Dermis microvascular lymphatic vessel endothelial cell (primary cell): ENCODE measurements around the gene TMEM176B. TPM values are rescaled to one million over a fixed set of nuclear protein-coding genes. Genes with fewer than 3 reads are reported as not detected.
"Not testable (repeated sequence)": the region's sequence is repeated elsewhere in the genome, so short reads cannot be mapped to it uniquely, and the experiment has no call there.

ENCODE experiments used
- DNase-seq, 2 donors: peaks; one replicate each; pipeline versions ENCODE4 v3.0.0 to v3.0.0-alpha.2; 2010; ENCODE audit warnings: low read depth in 2 of 2
- total RNA-seq: library from RNA; depleted of rRNA; stranded (reverse); fragments of >200 nt; gene quantifications from 2 replicates; pipeline ENCODE4 v1.2.1, GENCODE V29; 2014

Gene TMEM176B
- total RNA-seq, 1 donor from 2014 or later: not detected

DNA sequence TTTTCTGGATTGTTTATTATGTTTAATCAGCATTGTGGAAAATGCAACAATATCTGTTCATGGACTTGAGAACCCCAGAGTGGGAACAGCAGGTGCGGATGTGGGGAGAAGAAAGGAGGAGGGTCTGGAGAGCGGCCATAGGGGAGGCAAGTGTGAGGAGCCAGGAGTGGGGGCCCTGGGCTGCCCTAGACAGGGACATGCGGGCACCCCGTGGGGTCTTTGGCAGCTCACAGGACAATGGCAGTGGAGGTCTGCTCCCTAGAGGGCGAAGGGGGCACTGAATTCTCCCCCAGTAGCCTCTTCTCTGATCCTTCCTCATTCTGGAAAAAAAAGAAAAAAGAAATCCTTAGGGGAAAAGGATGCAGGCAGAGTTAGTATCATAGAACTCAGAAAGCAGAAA is 8.9 kb downstream of the TMEM176B start:
- DNase-seq: no peak

DNA sequence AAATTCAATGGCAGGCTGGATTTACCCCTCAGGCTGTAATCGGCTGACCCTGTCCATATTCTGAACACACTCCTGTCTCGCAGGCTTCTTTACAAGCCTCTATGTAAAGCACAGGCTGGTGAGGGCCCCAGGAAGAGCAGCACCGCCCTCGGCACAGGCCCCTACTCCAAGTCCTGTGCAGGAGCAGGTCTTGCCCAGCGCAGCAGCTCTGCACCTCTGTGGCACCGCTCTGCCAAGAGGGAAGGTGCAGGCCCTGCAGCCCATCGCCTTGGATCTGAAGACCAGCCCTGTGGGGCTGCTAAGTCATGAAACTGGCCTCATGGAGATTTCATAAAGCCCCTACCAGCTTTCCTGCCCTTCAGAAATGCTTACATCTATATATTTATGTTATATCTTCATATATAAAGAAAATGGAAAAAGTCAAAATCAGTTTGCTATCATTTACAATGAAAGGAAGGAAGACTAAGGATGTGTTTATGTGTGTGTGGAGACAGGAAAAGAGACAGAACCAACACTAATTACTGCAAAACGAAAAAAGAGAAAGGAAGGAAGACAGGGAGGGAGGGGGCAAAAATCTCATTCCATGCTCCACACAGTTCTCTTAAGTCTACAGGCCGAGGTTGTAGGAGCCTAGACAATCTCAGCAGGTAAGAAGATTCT is 9.6 kb downstream of the TMEM176B start:
- no peak for DNase-seq

DNA sequence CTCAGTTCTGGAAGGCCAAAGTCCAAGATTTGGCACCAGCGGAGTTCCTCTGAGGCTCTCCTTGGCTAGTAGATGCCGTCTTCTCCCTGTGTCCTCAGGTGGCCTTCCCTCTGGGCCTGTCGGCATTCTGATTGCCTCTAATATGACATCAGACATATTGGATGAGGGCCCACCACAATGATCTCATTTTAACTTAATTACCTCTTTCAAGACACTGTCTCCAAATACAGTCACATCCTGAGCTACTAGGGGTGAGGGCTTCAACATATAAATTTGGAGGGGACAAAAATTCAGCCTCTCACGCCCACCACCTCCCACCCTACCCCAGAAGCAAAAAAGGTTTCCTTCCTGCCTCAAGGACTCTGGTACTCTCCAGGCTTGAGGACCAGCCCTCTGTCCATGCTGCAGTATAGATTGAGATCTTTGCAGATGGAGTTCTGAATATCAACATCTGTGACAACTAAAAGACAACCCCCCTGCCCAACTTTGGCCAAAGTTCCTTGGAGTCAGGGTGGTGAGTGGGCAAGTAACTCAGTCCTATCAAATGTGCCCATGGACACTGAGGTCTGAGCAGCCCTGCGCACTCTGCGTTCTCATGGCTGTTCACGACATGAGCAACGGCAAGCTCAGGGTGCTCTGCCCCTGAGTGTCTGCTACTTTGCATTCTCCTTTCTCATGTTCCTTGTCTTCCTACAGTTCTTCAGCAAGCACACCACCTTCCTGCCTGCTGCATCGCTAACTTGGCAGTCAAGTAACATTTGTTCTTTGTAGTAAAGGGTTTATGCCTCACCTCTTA is 11.5 kb downstream of the TMEM176B start:
- DNase-seq: no peak

DNA sequence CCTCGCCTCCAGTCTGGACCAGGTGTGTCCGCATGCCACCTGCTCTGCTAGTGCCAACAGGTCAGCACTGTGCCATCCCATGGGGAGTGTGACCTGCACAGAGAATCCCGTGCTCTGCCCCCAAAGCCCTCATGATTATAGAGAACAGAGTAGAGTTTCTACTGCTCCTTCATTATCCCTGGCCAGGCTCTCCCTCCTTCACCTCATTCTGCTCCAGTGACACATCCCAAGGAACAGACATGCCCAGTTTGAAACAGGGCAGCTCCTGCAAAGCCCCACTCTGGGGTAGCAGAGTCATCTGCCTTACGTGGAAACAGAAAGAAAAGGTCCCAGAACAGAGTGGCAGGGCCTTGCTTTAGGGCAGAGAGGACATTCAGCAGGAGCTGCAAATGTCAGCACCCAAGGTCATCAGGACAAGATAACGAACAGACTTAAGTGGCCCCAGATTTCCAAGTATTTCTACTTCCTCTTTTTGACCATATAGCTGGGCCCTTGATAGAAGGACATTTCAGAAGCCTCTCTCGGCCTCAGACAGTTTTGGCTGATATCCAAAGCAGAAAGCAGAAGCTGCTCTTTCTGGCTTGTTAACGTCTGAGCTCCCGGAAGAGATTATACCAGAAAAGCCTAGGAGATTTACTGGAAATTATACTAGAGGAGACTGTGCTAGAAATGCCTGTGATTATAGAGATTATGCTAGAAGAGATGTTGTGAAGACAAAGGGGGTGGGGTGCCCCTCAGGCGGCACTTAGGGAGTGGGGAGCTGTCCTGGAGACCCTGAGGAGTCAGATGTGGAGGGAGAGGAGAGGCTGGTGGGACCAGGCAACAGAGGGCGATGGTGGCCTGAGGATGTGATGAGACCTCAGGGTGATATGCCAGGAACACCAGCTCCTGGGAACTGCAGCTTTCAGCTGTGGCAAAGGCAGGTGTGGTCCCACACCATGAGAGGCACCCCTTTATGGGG is 12.6 kb downstream of the TMEM176B start:
- DNase-seq: no peak

- DNase-seq: no peak
These were observed 15.2 kb downstream of the TMEM176B start for GRCh38 chr7:150784954-150785353.

- DNase-seq: peak; percentile 36 to 56
These were observed 15.9 kb downstream of the TMEM176B start for GRCh38 chr7:150784120-150784736.

DNA sequence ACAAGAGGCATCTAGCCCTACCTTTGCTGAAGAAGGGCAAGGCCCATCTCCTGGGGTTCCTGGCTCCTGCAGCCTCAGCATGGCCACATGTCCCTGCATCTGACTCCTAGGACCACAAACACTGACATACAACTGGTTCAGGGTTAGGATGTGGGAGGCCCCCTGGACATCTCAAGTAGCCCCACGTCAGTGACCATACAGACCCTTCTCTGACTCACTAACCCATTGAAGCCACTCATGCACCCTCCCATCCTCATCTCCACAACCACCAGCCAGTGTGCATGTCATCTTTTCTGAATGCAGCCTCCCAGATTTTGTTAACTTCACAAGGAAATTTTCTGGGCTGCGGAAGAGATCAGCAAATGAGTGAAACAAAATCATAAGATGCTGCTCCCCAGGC is 18.2 kb downstream of the TMEM176B start:
- no peak for DNase-seq

GRCh38 chr7:150781103-150781502 is 19.1 kb downstream of the TMEM176B start:
- no peak for DNase-seq

- DNase-seq: no peak
These were observed 19.9 kb downstream of the TMEM176B start for GRCh38 chr7:150780292-150780691.

- DNase-seq: peak; percentile 27 to 78
These were observed 21.3 kb downstream of the TMEM176B start for GRCh38 chr7:150778738-150779301.

GRCh38 chr7:150778014-150778737 is 22.0 kb downstream of the TMEM176B start:
- DNase-seq: no peak

GRCh38 chr7:150774131-150774530 is 26.0 kb downstream of the TMEM176B start:
- not testable (repeated sequence) for DNase-seq

GRCh38 chr7:150769768-150770167 is 30.4 kb downstream of the TMEM176B start:
- DNase-seq: no peak

GRCh38 chr7:150766334-150766709 is 33.8 kb downstream of the TMEM176B start:
- DNase-seq: peak in 1 of 2 donors; percentile 24

DNA sequence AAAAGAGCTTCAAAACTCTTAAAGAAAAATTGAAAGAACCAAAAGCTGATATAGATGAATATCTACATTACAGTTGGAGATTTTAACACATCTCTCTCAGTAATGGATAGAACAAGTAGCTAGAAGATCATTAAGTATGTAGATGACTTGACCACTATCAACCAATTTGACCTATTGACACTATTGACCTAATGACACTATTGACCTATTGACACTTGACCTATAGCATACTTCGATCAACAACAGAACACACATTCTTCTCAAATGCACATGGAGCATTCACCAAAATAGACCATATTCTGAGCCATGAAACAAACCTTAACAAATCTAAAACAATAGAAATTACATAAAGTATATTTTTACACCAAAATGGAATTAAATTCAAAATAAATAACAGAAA is 40.7 kb downstream of the TMEM176B start:
- no peak for DNase-seq

- peak; percentile 47 to 79 for DNase-seq
These were observed 43.3 kb downstream of the TMEM176B start for GRCh38 chr7:150756858-150757257.

GRCh38 chr7:150756166-150756565 is 44.0 kb downstream of the TMEM176B start:
- no peak for DNase-seq

- peak; percentile 81 to 98 for DNase-seq
These were observed 44.6 kb downstream of the TMEM176B start for GRCh38 chr7:150755473-150756099.

- DNase-seq: peak in 1 of 2 donors; percentile 29
These were observed 45.2 kb downstream of the TMEM176B start for GRCh38 chr7:150754951-150755350.
